ENCODE results near the gene ZCCHC24. TPM values are rescaled to one million over a fixed set of nuclear protein-coding genes. Genes with fewer than 3 reads are reported as not detected.

The ZCCHC24 gene
- total RNA-seq, 1 donor from 2014 or later: 1.6 TPM

- peaks cover 6% of the 10 kb centered on the region for H3K4me1 Mint-ChIP-seq (ENCODE audit: low read depth)
- TF ChIP-seq, protein P1, sequence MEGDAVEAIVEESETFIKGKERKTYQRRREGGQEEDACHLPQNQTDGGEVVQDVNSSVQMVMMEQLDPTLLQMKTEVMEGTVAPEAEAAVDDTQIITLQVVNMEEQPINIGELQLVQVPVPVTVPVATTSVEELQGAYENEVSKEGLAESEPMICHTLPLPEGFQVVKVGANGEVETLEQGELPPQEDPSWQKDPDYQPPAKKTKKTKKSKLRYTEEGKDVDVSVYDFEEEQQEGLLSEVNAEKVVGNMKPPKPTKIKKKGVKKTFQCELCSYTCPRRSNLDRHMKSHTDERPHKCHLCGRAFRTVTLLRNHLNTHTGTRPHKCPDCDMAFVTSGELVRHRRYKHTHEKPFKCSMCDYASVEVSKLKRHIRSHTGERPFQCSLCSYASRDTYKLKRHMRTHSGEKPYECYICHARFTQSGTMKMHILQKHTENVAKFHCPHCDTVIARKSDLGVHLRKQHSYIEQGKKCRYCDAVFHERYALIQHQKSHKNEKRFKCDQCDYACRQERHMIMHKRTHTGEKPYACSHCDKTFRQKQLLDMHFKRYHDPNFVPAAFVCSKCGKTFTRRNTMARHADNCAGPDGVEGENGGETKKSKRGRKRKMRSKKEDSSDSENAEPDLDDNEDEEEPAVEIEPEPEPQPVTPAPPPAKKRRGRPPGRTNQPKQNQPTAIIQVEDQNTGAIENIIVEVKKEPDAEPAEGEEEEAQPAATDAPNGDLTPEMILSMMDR (IDR thresholded peaks at IDR 0.05; ENCODE audit: unreplicated experiment): no peak
- no peak for DNase-seq (ENCODE audit: low spot score, unreplicated experiment)
- H3K36me3 Mint-ChIP-seq (ENCODE audit: insufficient read depth): no peaks in the 10 kb centered on the region
- no peak overlapping the region for H3K4me3 Mint-ChIP-seq (ENCODE audit: low read depth)
- no peaks in the 10 kb centered on the region for H3K9me3 Mint-ChIP-seq (ENCODE audit: low read depth)
- H3K27me3 Mint-ChIP-seq: no peaks in the 10 kb centered on the region
- no peak overlapping the region for H3K27ac Mint-ChIP-seq
Measured at GRCh38 chr10:79422178-79422892, 23.1 kb downstream of the ZCCHC24 start.

GRCh38 chr10:79420974-79421688 lies 24.3 kb downstream of the ZCCHC24 start:
- Mint-ChIP-seq H3K36me3 (ENCODE audit: insufficient read depth) (no peaks in the 10 kb centered on the region), H3K4me1 (ENCODE audit: low read depth) (peaks cover 6% of the 10 kb centered on the region), H3K27ac (no peak overlapping the region), H3K27me3 (no peaks in the 10 kb centered on the region), H3K4me3 (ENCODE audit: low read depth) (no peak overlapping the region), H3K9me3 (ENCODE audit: low read depth) (no peaks in the 10 kb centered on the region)
- DNase-seq (ENCODE audit: low spot score, unreplicated experiment): no peak
- TF ChIP-seq, protein P1 (IDR thresholded peaks at IDR 0.05; ENCODE audit: unreplicated experiment): no peak

- TF ChIP-seq, protein P1 (IDR thresholded peaks at IDR 0.05; ENCODE audit: unreplicated experiment): no peak
- Mint-ChIP-seq H3K4me3 (ENCODE audit: low read depth) (no peak overlapping the region), H3K9me3 (ENCODE audit: low read depth) (no peaks in the 10 kb centered on the region), H3K27ac (no peak overlapping the region), H3K36me3 (ENCODE audit: insufficient read depth) (no peaks in the 10 kb centered on the region), H3K4me1 (ENCODE audit: low read depth) (no peaks in the 10 kb centered on the region), H3K27me3 (no peaks in the 10 kb centered on the region)
- DNase-seq (ENCODE audit: low spot score, unreplicated experiment): no peak
Measured at GRCh38 chr10:79418886-79419595, 26.4 kb downstream of the ZCCHC24 start.

GRCh38 chr10:79418274-79418673 lies 27.1 kb downstream of the ZCCHC24 start:
- Mint-ChIP-seq H3K4me1 (ENCODE audit: low read depth) (no peaks in the 10 kb centered on the region), H3K9me3 (ENCODE audit: low read depth) (no peaks in the 10 kb centered on the region), H3K36me3 (ENCODE audit: insufficient read depth) (no peaks in the 10 kb centered on the region), H3K27ac (no peak overlapping the region), H3K4me3 (ENCODE audit: low read depth) (no peak overlapping the region), H3K27me3 (no peaks in the 10 kb centered on the region)
- DNase-seq (ENCODE audit: low spot score, unreplicated experiment): no peak
- TF ChIP-seq, protein P1 (IDR thresholded peaks at IDR 0.05; ENCODE audit: unreplicated experiment): no peak

- Mint-ChIP-seq H3K36me3 (ENCODE audit: insufficient read depth) (no peaks in the 10 kb centered on the region), H3K4me3 (ENCODE audit: low read depth) (no peak overlapping the region), H3K27ac (no peak overlapping the region), H3K9me3 (ENCODE audit: low read depth) (no peaks in the 10 kb centered on the region), H3K27me3 (no peaks in the 10 kb centered on the region), H3K4me1 (ENCODE audit: low read depth) (no peaks in the 10 kb centered on the region)
- DNase-seq (ENCODE audit: low spot score, unreplicated experiment): no peak
- TF ChIP-seq, protein P1 (IDR thresholded peaks at IDR 0.05; ENCODE audit: unreplicated experiment): no peak
Measured at GRCh38 chr10:79417731-79418130, 27.7 kb downstream of the ZCCHC24 start.

All from progenitor cell of endocrine pancreas (in vitro differentiated cells).